CD4-positive, alpha-beta T cell treated with Interleukin-6 for 4 hours (primary cell): ENCODE measurements around the gene NAA35.
"Not testable (repeated sequence)": the region's sequence is repeated elsewhere in the genome, so short reads cannot be mapped to it uniquely, and the experiment has no call there.

ENCODE experiments used
- DNase-seq: peaks from one replicate; pipeline ENCODE4 v3.0.0-alpha.2; 2020; ENCODE audit warnings: mixed read lengths

NAA35 gene

GRCh38 chr9:85949586-85950335 is 8.8 kb downstream of the NAA35 start:
- no peak for DNase-seq

- no peak for DNase-seq
Observed at GRCh38 chr9:85959955-85960354, 19.0 kb downstream of the NAA35 start.

- no peak for DNase-seq
Observed at GRCh38 chr9:85960688-85961093, 19.7 kb downstream of the NAA35 start.

GRCh38 chr9:85964526-85964925 is 23.6 kb downstream of the NAA35 start:
- DNase-seq: no peak

GRCh38 chr9:85964949-85965348 is 24.0 kb downstream of the NAA35 start:
- no peak for DNase-seq

GRCh38 chr9:85969727-85970126 is 28.8 kb downstream of the NAA35 start:
- no peak for DNase-seq

GRCh38 chr9:85971731-85972130 is 30.8 kb downstream of the NAA35 start:
- no peak for DNase-seq

- no peak for DNase-seq
Observed at GRCh38 chr9:85973238-85973637, 32.3 kb downstream of the NAA35 start.

GRCh38 chr9:85974055-85974547 is 33.2 kb downstream of the NAA35 start:
- DNase-seq: not testable (repeated sequence)

- no peak for DNase-seq
Observed at GRCh38 chr9:85978496-85978895, 37.5 kb downstream of the NAA35 start.

GRCh38 chr9:85981369-85981768 is 40.4 kb downstream of the NAA35 start:
- DNase-seq: no peak

GRCh38 chr9:85984457-85984856 is 43.5 kb downstream of the NAA35 start:
- no peak for DNase-seq

- DNase-seq: no peak
Observed at GRCh38 chr9:85987236-85987635, 46.3 kb downstream of the NAA35 start.

- no peak for DNase-seq
Observed at GRCh38 chr9:85994191-85994590, 53.2 kb downstream of the NAA35 start.

GRCh38 chr9:85995097-85995496 is 54.2 kb downstream of the NAA35 start:
- no peak for DNase-seq

- DNase-seq: no peak
Observed at GRCh38 chr9:85995599-85995998, 54.7 kb downstream of the NAA35 start.

GRCh38 chr9:86005253-86005775 is 64.4 kb downstream of the NAA35 start:
- DNase-seq: no peak

GRCh38 chr9:86009133-86009532 is 68.2 kb downstream of the NAA35 start:
- DNase-seq: no peak

- DNase-seq: no peak
Observed at GRCh38 chr9:86020731-86021130, 79.8 kb downstream of the NAA35 start.

GRCh38 chr9:86021166-86021565 is 80.2 kb downstream of the NAA35 start:
- no peak for DNase-seq

- peak; percentile 3 for DNase-seq
Observed at GRCh38 chr9:86022687-86023266, 81.8 kb downstream of the NAA35 start.

GRCh38 chr9:86027767-86028166 is 86.8 kb downstream of the NAA35 start:
- DNase-seq: no peak

GRCh38 chr9:86034863-86035734 is 94.2 kb downstream of the NAA35 start:
- no peak for DNase-seq
